HepG2 (cell line): ENCODE results near the gene BORCS5. TPM values are rescaled to one million over a fixed set of nuclear protein-coding genes. Genes with fewer than 3 reads are reported as not detected.

Experiments
- ARNT2 ChIP-seq: sonication (generic); formaldehyde crosslinking; IDR thresholded peaks from 2 replicates; pipeline ENCODE4 v1.8.0; 2022; ENCODE audit warnings: mild to moderate bottlenecking, low read depth, missing genetic modification reagents, moderate library complexity
- ATF1 ChIP-seq: IDR thresholded peaks from 2 replicates; pipeline ENCODE4 v1.6.1; 2016; ENCODE audit warnings: mild to moderate bottlenecking, control low read depth
- DDIT3 ChIP-seq: sonication (generic); formaldehyde crosslinking; IDR thresholded peaks from 2 replicates; pipeline ENCODE4 v1.4.0; 2020; ENCODE audit warnings: mild to moderate bottlenecking, missing genetic modification reagents
- IRX3 ChIP-seq: sonication (generic); formaldehyde crosslinking; IDR thresholded peaks from 2 replicates; pipeline ENCODE4 v1.8.1; 2023; ENCODE audit warnings: mild to moderate bottlenecking, low read depth, missing genetic modification reagents, borderline replicate concordance
- KDM4B ChIP-seq: sonication (generic); formaldehyde crosslinking; IDR thresholded peaks from 2 replicates; pipeline ENCODE4 v1.4.0; 2020; ENCODE audit warnings: missing genetic modification reagents
- KLF11 ChIP-seq: IDR thresholded peaks from 2 replicates; pipeline ENCODE4 v1.6.1; 2016; ENCODE audit warnings: missing compliant biosample characterization
- MED1 ChIP-seq: sonication (generic); formaldehyde crosslinking; IDR thresholded peaks from 2 replicates; pipeline ENCODE4 v1.4.0; 2020; ENCODE audit warnings: missing genetic modification reagents
- NR2C2 ChIP-seq: sonication (generic); formaldehyde crosslinking; IDR thresholded peaks from 2 replicates; pipeline ENCODE4 v1.4.0; 2020; ENCODE audit warnings: missing genetic modification reagents, mild to moderate bottlenecking, moderate library complexity, borderline replicate concordance
- NR3C1 ChIP-seq: sonication (generic); formaldehyde crosslinking; IDR thresholded peaks from 2 replicates; pipeline ENCODE4 v1.4.0; 2020; ENCODE audit warnings: missing genetic modification reagents
- PLRG1 ChIP-seq: fragments of 450-650 bp; conservative IDR thresholded peaks from 2 replicates; pipeline ENCODE4 v1.6.1; 2016
- RCOR2 ChIP-seq: IDR thresholded peaks from 2 replicates; pipeline ENCODE4 v1.6.1; 2016; ENCODE audit warnings: missing biosample characterization, missing genetic modification reagents
- RELA ChIP-seq: sonication (generic); formaldehyde crosslinking; IDR thresholded peaks from 2 replicates; pipeline ENCODE4 v1.4.0; 2020; ENCODE audit warnings: missing genetic modification reagents
- RXRA ChIP-seq: sonication (generic); formaldehyde crosslinking; IDR thresholded peaks from 2 replicates; pipeline ENCODE4 v1.5.1; 2020; ENCODE audit warnings: missing genetic modification reagents
- SCMH1 ChIP-seq: sonication (generic); formaldehyde crosslinking; IDR thresholded peaks from 2 replicates; pipeline ENCODE4 v1.9.0; 2021; ENCODE audit warnings: missing genetic modification reagents, mild to moderate bottlenecking, borderline replicate concordance
- SIN3B ChIP-seq: fragments of 150-350 bp; IDR thresholded peaks from 2 replicates; pipeline ENCODE4 v1.6.1; 2014; ENCODE audit warnings: low read length
- SRF ChIP-seq: IDR thresholded peaks from 2 replicates; pipeline ENCODE4 v1.6.1; 2011; ENCODE audit warnings: mild to moderate bottlenecking, low read depth, low read length, moderate library complexity
- SYNCRIP ChIP-seq: fragments of 200-400 bp; formaldehyde crosslinking; IDR thresholded peaks from 2 replicates; pipeline ENCODE4 v1.6.1; 2018; ENCODE audit warnings: mild to moderate bottlenecking, low read depth, low read length; ENCODE audit not compliant: insufficient read depth
- TBX3 ChIP-seq: fragments of 450-650 bp; IDR thresholded peaks from 2 replicates; pipeline ENCODE4 v1.6.1; 2017; ENCODE audit warnings: antibody characterized with exemption, mild to moderate bottlenecking, inconsistent platforms, borderline replicate concordance
- TEAD2 ChIP-seq: sonication (generic); formaldehyde crosslinking; IDR thresholded peaks from 2 replicates; pipeline ENCODE4 v1.9.0; 2021; ENCODE audit warnings: missing genetic modification reagents
- ZFAT ChIP-seq: sonication (generic); formaldehyde crosslinking; conservative IDR thresholded peaks from 2 replicates; pipeline ENCODE4 v1.8.1; 2023; ENCODE audit warnings: missing genetic modification reagents, inconsistent platforms
- ZFP36L2 ChIP-seq: sonication (generic); formaldehyde crosslinking; IDR thresholded peaks from 2 replicates; pipeline ENCODE4 v1.4.0; 2020; ENCODE audit warnings: missing genetic modification reagents
- ZNF430 ChIP-seq: sonication (generic); formaldehyde crosslinking; IDR thresholded peaks from 2 replicates; pipeline ENCODE4 v1.9.0; 2021; ENCODE audit warnings: mild to moderate bottlenecking, missing genetic modification reagents
- ZNF572 ChIP-seq: sonication (generic); formaldehyde crosslinking; IDR thresholded peaks from 2 replicates; pipeline ENCODE4 v1.5.1; 2020; ENCODE audit warnings: mild to moderate bottlenecking, missing genetic modification reagents
- ZNF574 ChIP-seq: sonication (generic); formaldehyde crosslinking; IDR thresholded peaks from 2 replicates; pipeline ENCODE4 v1.4.0; 2020; ENCODE audit warnings: missing genetic modification reagents
- ZNF7 ChIP-seq: IDR thresholded peaks from 2 replicates; pipeline ENCODE4 v1.6.1; 2016; ENCODE audit warnings: missing biosample characterization, missing genetic modification reagents
- polyA plus RNA-seq, 8 experiments: library from polyadenylated mRNA; depleted of rRNA in 3 of 8; stranded (reverse) in 7 of 8; unstranded in 1 of 8; fragments of >200 nt; fragmentation: Illumina TruSeq in 4 of 8; extraction: Trizol in 4 of 8; gene quantifications; 2 replicates each; pipeline versions ENCODE4 v1.2.1 to v1.2.3, GENCODE V29; 2011 to 2016; ENCODE audit warnings: low read depth in 4 of 8, missing spikeins in 1 of 8, mixed read lengths in 1 of 8; ENCODE audit not compliant: insufficient read depth in 1 of 8
- total RNA-seq, 5 experiments: library from RNA; depleted of rRNA; stranded (reverse); fragments of >200 nt; fragmentation: Illumina TruSeq; extraction: Trizol; gene quantifications; 2 replicates each; pipeline ENCODE4 v1.2.3, GENCODE V29; 2016; ENCODE audit warnings: low read depth in 1 of 5
- TF ChIP-seq, protein P1 (sequence below): sonication (generic); formaldehyde crosslinking; IDR thresholded peaks from 2 replicates; pipeline ENCODE4 v1.4.0; 2020; ENCODE audit warnings: missing genetic modification reagents
- TF ChIP-seq, protein P2 (sequence below): sonication (generic); formaldehyde crosslinking; IDR thresholded peaks from 2 replicates; pipeline ENCODE4 v1.8.1; 2023; ENCODE audit warnings: missing genetic modification reagents, inconsistent platforms, borderline replicate concordance

The BORCS5 gene
- total and polyA plus RNA-seq, 2 of the 13 experiments (the other 11 are each of a cell fraction or from before 2014, with no cell fraction given): 3.9 to 4.7 TPM

- TF ChIP-seq SCMH1 (no peak), MED1 (CRISPR knock-in tag) (peak; percentile 81), KLF11 (CRISPR knock-in tag) (no peak), RXRA (CRISPR knock-in tag) (peak; percentile 69; the same call in 1 of the 2 replicates), ZFAT (CRISPR knock-in tag) (no peak), ARNT2 (CRISPR knock-in tag) (no peak), NR2C2 (CRISPR knock-in tag) (peak; percentile 75), ZNF430 (peak; percentile 59; the same call in 1 of the 2 replicates), DDIT3 (CRISPR knock-in tag) (no peak), ATF1 (CRISPR knock-in tag) (no peak), SRF (no peak), ZNF574 (CRISPR knock-in tag) (peak; percentile 50; the same call in 1 of the 2 replicates), TBX3 (0 out of 2 replicates have a peak, but pooled peaks have one; percentile 33), SYNCRIP (no peak), KDM4B (no peak), RELA (no peak), TEAD2 (CRISPR knock-in tag) (no peak), IRX3 (CRISPR knock-in tag) (no peak), SIN3B (no peak), PLRG1 (no peak), NR3C1 (CRISPR knock-in tag) (no peak), RCOR2 (CRISPR knock-in tag) (peak; percentile 61; the same call in 1 of the 2 replicates), ZNF7 (no peak), ZFP36L2 (CRISPR knock-in tag) (no peak), ZNF572 (no peak)
- TF ChIP-seq, protein P1, sequence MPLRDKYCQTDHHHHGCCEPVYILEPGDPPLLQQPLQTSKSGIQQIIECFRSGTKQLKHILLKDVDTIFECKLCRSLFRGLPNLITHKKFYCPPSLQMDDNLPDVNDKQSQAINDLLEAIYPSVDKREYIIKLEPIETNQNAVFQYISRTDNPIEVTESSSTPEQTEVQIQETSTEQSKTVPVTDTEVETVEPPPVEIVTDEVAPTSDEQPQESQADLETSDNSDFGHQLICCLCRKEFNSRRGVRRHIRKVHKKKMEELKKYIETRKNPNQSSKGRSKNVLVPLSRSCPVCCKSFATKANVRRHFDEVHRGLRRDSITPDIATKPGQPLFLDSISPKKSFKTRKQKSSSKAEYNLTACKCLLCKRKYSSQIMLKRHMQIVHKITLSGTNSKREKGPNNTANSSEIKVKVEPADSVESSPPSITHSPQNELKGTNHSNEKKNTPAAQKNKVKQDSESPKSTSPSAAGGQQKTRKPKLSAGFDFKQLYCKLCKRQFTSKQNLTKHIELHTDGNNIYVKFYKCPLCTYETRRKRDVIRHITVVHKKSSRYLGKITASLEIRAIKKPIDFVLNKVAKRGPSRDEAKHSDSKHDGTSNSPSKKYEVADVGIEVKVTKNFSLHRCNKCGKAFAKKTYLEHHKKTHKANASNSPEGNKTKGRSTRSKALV (CRISPR knock-in tag): no peak; the same call in 1 of the 2 replicates
- TF ChIP-seq, protein P2, sequence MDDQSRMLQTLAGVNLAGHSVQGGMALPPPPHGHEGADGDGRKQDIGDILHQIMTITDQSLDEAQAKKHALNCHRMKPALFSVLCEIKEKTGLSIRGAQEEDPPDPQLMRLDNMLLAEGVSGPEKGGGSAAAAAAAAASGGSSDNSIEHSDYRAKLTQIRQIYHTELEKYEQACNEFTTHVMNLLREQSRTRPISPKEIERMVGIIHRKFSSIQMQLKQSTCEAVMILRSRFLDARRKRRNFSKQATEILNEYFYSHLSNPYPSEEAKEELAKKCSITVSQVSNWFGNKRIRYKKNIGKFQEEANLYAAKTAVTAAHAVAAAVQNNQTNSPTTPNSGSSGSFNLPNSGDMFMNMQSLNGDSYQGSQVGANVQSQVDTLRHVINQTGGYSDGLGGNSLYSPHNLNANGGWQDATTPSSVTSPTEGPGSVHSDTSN: no peak
Measured at GRCh38 chr12:12384571-12385340, 27.9 kb downstream of the BORCS5 start (continued).
